Epidermal melanocyte (primary cell): ENCODE data around the gene CLASP1.
"Not testable (repeated sequence)": the region's sequence is repeated elsewhere in the genome, so short reads cannot be mapped to it uniquely, and the experiment has no call there.

Source experiments
- DNase-seq: peaks from one replicate; pipeline ENCODE4 v3.0.0; 2011; ENCODE audit warnings: low spot score; ENCODE audit not compliant: insufficient read length

CLASP1 gene

GRCh38 chr2:121376535-121377250, 272.6 kb downstream of the CLASP1 start:
- no peak for DNase-seq

GRCh38 chr2:121375621-121376159, 273.6 kb downstream of the CLASP1 start:
- no peak for DNase-seq

DNA sequence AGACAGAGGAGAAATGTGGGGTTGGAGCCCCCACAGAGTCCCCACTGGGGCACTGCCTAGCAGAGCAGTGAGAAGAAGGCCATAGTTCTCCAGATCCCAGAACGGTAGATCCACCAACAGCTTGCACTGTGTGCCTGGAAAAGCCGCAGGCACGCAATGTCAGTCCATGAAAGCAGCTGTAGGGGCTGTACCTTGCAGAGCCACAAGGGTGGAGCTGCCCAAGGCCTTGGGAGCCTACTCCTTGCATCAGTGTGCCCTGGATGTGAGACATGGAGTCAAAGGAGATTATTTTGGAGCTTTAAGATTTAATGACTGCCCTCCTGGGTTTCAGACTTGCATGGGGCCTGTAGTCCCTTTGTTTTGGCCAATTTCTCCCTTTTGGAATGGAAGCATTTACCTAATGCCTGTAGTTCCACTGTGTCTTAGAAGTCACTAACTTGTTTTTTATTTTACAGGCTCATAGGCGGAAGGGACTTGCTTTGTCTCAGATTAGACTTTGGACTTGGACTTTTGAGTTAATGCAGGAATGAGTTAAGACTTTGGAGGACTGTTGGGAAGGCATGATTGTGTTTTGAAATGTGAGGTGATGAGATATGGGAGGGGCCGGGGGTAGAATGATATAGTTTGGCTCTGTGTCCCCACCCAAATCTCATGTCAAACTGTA, 274.7 kb downstream of the CLASP1 start:
- not testable (repeated sequence) for DNase-seq

GRCh38 chr2:121372721-121373353, 276.4 kb downstream of the CLASP1 start:
- DNase-seq, result no peak

GRCh38 chr2:121372082-121372481, 277.2 kb downstream of the CLASP1 start:
- no peak for DNase-seq

GRCh38 chr2:121368836-121369235, 280.4 kb downstream of the CLASP1 start:
- no peak for DNase-seq

DNA sequence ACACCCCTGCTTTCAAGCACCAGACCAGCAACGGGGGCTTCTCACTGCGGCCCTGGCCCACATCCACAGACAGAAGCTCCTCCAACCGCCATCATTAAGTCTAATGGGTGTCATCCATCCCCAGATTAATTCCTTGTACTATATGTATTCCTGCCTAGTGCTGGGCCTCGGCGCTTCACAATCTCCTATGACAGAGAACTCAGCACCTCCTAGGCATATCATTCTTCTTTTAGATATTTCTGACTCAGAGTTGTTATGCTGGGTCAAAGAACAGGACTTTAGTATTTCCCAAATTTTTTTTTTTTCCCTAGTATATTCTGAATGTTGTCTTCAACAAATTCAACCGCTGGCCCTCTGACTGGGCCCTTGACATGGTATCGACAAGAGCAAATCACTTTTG, 281.1 kb downstream of the CLASP1 start:
- DNase-seq, result no peak

GRCh38 chr2:121367246-121367900, 281.9 kb downstream of the CLASP1 start:
- no peak for DNase-seq

DNA sequence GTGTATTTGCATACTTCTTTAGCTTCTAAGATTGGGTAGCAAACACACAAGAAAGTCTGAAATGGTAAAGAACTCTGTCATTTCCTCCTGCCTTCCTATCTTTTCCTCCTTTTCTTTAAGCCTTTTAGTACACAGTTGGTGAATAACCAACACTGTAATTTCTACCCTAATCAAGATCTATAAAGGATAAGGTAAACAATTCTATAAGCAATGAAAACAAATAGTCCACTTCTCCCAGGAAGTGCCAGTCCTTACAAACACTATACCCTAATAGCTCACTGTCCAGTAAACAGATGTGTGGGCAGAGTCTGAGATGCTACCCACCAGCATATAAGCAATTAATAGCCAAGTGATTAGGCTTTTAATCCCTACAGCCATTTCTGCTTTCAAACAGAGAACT, 283.2 kb downstream of the CLASP1 start:
- DNase-seq, result no peak

- DNase-seq, result no peak
Observed at GRCh38 chr2:121365061-121365460, 284.2 kb downstream of the CLASP1 start.

DNA sequence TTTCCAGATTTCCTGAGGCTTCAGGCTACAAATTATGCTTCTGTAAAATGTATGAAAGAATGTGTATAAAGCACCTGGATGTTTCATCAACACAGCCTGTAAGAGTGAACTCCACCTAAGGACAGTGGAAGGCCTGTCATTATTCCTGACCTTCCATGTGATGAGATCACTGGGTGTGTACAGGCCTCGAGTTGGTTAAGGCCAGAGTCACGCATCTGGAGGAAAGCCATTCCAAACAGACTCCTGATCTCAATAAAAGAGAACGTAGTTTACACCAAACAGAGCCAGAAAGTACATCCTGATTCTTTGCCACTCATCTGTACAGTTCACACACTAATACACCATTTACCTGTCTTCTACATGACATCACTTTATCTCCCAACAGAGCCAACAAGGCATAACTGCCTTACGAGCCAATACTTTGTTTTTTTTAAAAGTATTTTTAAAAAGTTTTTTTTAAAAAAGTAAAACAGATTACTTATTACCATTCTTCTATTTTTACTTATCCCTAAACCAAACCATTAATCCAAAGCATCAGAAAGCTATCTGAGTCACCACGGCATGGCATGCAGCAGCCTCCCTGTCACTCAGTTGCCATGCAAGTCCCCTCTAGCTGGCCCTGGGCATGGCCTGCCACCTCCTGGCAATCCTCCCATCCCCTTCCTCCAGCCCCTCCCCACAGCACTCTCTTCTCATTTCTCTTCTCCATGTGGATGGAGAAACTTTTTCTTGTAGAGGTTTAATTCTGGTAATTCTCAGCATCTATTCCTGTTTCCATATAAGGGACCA, 285.4 kb downstream of the CLASP1 start:
- no peak for DNase-seq

GRCh38 chr2:121362774-121363173, 286.5 kb downstream of the CLASP1 start:
- no peak for DNase-seq

GRCh38 chr2:121362226-121362625, 287.0 kb downstream of the CLASP1 start:
- no peak for DNase-seq

GRCh38 chr2:121360566-121361300, 288.5 kb downstream of the CLASP1 start:
- DNase-seq, result no peak

GRCh38 chr2:121359716-121360565, 289.3 kb downstream of the CLASP1 start:
- no peak for DNase-seq

- no peak for DNase-seq
Observed at GRCh38 chr2:121359170-121359569, 290.1 kb downstream of the CLASP1 start.

DNA sequence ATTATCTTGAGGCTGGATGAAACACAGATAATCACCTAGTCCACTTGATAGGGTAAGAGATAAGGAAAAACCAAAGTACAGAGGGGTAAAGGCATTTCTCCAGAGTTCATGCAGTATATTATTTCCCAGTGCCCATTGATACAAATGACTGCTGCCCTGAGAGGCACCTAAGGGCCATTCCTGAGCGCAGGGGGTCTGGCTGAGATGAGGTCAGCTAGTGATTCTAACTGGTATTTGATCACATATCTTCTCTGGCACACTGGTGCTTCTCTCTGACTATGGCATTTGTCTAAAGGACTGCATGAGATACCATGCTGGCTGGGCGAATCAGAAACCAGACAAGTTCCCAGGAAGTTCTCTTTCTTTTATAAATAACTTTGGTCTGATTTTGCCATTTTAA, 291.0 kb downstream of the CLASP1 start:
- no peak for DNase-seq

GRCh38 chr2:121356058-121356640, 293.1 kb downstream of the CLASP1 start:
- DNase-seq, result peak; percentile 79

DNA sequence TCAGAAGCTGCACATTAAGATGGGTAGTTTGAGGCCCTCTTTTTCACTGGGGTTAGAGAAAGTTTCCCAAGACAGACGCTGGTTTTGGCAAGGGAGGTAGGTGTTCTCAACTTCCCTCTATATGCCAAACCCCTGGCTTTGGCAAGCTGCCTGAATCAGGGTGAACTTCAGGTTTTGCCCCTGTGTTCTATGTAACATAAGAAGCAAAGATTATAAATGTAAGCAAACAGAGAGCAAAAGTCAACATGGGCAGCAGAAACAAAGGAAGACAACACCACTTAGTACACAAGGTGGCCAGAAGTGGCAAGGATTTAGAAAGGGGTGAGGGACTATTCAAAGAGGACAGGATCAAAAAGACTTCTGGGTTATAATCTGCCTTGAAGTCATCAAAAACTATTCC, 293.8 kb downstream of the CLASP1 start:
- no peak for DNase-seq
